ENCODE data around the gene PPP2R2D.

DNA sequence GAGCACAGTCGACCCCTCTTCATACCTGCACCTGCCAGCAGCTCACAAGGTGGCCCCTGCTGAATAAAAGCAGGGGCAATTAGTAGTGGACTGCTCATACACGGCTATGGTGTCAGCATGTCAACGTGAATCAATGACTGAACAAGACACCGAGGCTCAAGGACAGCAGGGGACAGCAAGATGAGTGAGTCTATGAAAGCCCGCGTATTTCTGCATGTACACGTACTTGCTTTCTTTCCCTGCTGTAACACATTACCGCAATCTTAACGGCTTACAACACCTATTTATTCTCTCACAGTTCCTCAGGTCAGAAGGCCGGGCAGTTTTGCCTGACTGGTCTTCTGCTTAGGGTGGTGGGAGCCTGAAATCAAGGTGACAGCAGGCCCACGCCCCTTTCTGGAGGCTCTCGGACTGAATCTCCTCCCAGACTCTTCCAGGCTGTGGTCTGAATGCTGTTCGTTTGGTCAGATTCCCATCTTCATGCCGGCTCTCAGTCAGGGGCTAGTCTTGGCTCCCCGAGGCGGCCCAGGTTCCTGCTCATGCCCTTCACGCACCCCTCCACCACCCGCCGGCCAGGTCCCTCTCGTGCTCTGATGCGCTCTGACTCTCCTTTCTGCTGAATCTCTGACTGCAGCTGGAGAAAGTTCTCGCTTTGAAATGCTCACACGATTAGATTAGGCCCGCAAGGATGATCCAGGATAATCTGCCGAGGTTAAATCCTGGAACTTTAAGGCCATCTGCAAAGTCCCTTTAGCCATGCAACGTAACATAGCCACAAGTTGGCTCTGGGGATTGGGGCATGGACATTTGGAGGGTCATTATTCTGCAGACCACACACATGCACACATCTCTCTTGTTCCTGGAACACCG is 7.8 kb upstream of the PPP2R2D start:
- TF ChIP-seq CTCF (conservative IDR thresholded peaks at IDR 0.05 in 1 of 2, IDR thresholded peaks at IDR 0.05 in 1 of 2; ENCODE audit: extremely low read depth in 1 of 2, insufficient read depth in 1 of 2, low read depth in 1 of 2, low read length in 2 of 2) (no peak), EZH2 (IDR thresholded peaks at IDR 0.05; ENCODE audit: borderline replicate concordance, low read length) (no peak)
